ENCODE results near the gene DPEP1.

GRCh38 chr16:89579351-89579750, 34.1 kb upstream of the DPEP1 start:
- TF ChIP-seq CTCF (IDR thresholded peaks at IDR 0.05) = no peak
- TF ChIP-seq EP300 (IDR thresholded peaks at IDR 0.05) = no peak
- no peak for TF ChIP-seq POLR2A (IDR thresholded peaks at IDR 0.05)

All from upper lobe of left lung (tissue), 4 donors.